Activated CD4-positive, alpha-beta T cell treated with anti-CD3 and anti-CD28 coated beads for 24 hours (primary cell): ENCODE measurements around the gene HTR6.
"Not testable (repeated sequence)": the region's sequence is repeated elsewhere in the genome, so short reads cannot be mapped to it uniquely, and the experiment has no call there.

Experiments
- DNase-seq, 2 donors: peaks; one replicate each; pipeline ENCODE4 v3.0.0-alpha.2; 2020; ENCODE audit warnings: low read depth in 2 of 2

The HTR6 gene

DNA sequence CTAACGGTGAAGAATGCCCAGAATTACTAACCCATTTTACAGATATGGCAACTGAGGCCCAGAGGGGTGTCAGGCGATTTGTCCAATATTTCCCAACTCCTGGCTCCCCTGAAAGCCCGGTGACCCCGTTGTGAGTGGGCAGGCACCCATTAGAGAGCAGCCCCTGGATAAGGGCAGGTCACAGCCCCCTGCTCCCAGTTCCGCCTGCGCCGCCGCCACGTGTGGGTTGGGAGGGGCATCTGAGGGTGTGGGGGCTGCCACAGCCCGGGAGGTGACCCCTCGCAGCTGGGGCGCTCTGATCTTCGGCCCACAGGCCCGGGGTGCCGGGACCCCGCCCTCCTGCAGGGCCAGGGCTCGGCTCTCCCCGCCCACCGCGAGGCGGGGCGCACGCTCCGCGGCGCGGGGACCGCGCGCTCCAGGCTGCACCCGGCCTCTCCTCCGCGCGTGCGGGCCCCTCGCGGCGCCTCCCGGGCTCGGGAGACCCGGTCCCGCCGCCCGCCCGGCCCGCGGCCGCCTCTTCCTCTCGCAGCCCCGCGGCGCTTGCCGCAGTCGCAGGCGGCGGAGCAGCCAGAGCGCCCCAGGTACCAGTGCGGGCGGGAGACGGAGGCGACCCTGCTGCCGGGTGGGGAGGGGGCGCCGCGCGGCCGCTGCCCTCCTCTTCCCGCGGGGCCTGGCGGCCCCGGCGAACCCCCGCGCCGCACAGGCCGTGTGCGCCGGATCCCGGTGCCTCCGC, at the start of gene HTR6:
HTR6 (plus strand) TSS at position 423 of the 733 bp plus-strand sequence. CDS start 879 bp downstream, outside the sequence.
- DNase-seq = no peak

GRCh38 chr1:19615438-19615837, 49.2 kb upstream of the HTR6 start:
- DNase-seq = no peak

DNA sequence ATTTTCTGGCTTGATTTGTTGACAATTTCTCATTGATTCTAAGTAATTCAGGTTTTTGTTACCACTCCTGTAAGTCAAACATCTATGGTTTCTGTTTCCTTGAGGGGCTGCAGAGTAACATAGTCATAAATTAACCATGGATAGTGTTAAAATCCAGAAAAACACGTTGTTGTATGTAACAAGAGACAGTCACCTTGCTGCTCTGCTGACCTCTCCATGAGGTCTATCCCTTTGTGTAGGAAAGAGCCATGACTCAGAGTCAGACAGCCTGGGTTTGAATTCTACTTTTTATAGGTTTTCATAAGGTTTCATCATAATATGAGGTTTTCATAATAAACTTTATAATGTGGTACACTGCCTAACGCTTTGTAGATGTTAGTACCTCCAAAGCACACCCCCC, 48.2 kb upstream of the HTR6 start:
- DNase-seq = no peak

- DNase-seq = no peak
Observed at GRCh38 chr1:19617376-19617775, 47.3 kb upstream of the HTR6 start.

GRCh38 chr1:19618428-19618827, 46.2 kb upstream of the HTR6 start:
- DNase-seq = no peak

DNA sequence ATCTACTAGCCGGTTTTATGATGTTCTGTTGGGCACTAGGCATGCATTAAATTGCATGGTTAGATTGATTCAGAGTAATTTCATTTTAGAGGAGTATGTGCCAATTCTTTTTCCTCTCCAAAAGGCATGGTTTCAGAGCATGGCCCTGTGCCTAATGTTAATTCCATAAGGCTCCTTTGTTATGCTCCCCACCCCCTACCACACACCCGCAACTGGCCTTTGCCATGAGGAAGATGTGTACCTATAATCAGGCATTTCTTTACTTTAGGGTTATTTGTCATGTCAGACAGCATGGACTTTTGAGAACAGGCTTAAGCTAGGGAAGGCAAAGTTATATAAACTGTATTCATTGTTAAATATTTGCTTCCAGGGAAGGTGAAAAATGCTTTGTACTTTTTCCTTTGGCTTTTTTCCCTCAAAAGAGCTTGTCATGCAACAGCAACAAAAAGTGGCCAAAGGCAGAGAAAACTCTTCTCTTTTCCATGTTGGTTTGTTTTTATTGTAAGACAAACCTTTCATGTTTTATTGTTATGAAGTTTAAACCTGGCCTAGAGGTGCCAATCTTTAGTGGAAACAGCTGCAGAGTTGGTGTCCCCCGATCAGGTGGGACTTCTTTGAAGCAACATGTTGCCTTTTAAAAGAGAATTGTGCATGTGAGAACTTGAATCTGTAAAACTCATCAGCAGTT, 44.8 kb upstream of the HTR6 start:
- no peak for DNase-seq

GRCh38 chr1:19620786-19621185, 43.9 kb upstream of the HTR6 start:
- no peak for DNase-seq

- DNase-seq = no peak
Observed at GRCh38 chr1:19621274-19621950, 43.3 kb upstream of the HTR6 start.

GRCh38 chr1:19622204-19622603, 42.5 kb upstream of the HTR6 start:
- no peak for DNase-seq

DNA sequence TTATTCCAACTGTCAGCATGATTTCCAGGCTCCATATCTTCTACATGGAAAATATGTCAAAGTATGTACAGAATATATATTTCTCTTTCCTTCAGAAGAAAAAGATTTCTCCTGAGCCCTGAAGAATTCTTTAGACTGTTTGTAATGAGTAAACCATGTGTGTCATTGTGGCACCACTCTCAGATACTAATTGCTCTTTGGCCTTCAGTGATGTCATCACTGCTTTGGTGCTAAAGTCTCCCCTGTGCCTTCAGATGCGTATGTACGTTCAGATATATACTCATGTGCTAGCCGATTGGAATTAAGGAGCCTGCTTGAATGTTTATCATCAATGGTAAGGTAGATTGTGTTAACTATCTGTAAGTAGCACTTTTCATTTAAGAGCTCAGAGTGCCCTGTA, 41.2 kb upstream of the HTR6 start:
- DNase-seq = no peak

DNA sequence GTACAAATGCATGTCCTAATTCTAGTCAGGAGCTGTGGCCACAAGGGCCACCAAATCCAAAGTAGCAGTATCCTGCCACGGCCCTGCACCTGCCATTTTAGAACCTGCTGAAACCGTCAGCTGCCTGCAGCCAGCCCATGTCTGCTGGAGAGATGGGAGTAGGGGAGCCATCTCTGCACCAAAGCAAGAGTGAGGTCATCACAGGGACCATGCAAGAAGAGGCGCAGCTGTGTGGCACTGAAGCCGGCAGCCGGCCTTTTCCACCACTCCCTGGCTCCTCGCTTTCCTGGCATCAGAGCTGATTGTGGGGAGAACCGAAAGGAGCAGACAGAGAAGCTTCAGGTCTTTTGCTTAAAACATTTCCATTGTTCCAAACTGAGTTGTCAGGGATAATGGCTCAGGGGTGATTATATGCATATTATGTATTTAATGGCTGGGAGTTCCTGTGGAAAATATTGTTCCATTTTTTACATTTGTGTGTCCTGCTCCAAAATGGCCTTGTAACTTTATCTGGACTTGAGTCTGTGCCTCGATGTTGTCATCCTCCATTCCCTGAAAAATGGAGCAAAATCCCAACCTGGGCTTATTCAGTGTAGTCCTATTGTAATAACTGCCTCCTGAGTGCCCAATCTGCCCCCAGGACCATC, 39.3 kb upstream of the HTR6 start:
- no peak for DNase-seq

GRCh38 chr1:19628879-19629278, 35.8 kb upstream of the HTR6 start:
- no peak for DNase-seq

DNA sequence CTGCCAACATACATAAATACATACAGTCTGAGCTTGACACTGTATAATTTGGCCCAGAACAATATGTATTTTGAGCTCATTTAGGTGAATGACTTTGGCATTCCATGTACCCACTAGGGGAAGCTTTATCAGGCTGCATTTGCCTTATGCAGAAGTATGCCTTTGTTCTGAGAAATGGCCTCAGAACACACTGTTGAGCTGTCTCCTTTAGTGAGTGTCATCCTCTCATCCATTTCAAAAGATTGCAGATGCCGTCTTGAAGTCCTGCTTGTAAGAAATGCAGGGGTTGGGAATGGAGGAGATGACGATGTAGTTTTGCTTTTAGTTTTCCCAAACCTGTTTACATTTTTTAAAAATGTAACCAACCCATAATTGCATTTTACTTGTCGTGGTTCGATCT, 35.3 kb upstream of the HTR6 start:
- no peak for DNase-seq

GRCh38 chr1:19630192-19630591, 34.5 kb upstream of the HTR6 start:
- DNase-seq = not testable (repeated sequence)

- DNase-seq = no peak
Observed at GRCh38 chr1:19630720-19631395, 33.8 kb upstream of the HTR6 start.

- DNase-seq = no peak
Observed at GRCh38 chr1:19632211-19632610, 32.5 kb upstream of the HTR6 start.

DNA sequence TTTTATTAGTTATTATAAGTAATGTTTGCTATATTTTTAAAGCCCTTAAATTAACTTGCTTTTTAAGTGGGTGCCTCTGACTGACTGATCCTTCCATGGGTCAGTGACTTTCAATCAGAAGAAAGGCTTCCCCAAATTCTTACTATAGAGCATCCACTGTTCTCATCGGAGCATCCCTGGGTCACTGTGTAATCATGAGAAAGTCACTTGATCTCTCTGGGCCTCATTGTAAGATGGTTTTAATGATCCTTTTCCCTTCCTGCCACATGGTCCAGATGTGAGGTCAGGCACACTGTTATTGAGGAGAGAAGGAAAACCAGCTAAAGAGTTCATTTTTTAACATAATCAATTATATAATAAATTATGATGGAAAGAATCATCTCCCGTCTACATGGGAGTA, 31.6 kb upstream of the HTR6 start:
- no peak for DNase-seq

GRCh38 chr1:19635064-19635463, 29.6 kb upstream of the HTR6 start:
- not testable (repeated sequence) for DNase-seq

- DNase-seq = no peak
Observed at GRCh38 chr1:19635646-19636045, 29.0 kb upstream of the HTR6 start.

DNA sequence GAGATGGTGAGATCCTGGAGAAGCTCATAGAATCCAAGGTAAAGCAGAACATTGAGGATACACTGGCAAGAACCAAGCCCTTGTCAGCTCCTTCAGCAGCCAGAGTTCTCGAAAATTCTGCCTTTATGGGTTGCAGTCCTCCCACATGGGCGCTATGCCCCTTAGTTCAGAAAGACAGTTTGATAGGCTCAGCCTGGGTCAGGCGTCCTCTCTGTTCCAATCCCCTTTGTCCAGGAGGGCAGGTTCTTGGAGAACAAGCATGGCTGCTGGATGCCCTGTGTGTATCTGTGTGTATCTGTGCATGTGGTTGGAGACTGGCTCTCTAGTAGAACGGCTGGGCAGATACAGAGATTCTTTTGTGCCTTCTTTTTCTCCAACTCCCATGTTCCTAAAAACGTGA, 28.6 kb upstream of the HTR6 start:
- DNase-seq = no peak

- DNase-seq = not testable (repeated sequence)
Observed at GRCh38 chr1:19636749-19637148, 27.9 kb upstream of the HTR6 start.

DNA sequence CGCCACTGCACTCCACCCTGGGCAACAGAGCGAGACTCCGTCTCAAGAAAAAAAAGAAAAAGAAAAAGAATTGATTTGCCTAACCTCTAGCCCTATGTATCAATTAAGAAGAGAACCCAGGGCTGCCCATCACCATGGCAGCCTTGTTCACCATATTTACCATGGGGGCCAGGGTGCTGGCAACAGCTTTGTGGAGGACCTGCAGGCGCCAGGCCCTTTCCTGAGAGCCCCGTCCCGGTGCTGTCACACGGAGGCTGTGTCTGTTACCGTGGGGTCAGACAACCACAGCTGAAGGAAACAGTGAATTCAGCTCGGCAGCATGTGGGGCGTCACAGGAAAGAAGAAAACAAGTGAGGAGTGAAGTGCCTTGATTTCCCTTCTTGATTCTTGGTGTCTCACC, 27.1 kb upstream of the HTR6 start:
- DNase-seq = no peak
